Upper lobe of left lung (tissue), 4 donors: ENCODE results near the gene LRP8.

Source experiments
- CTCF ChIP-seq, 6 experiments: fragments of 450-650 bp in 4 of 6; fragments of 200-600 bp in 2 of 6; sonication (generic) in 2 of 6; IDR thresholded peaks; one replicate each; pipeline ENCODE4 v1.5.1; 2016 to 2019; ENCODE audit warnings: antibody characterized with exemption in 6 of 6
- EP300 ChIP-seq, 4 donors: sonication (generic); formaldehyde crosslinking; IDR thresholded peaks; one replicate each; pipeline ENCODE4 v1.5.1; 2017; ENCODE audit warnings: antibody characterized with exemption in 4 of 4, control low read depth in 2 of 4
- POLR2A ChIP-seq, 4 donors: fragments of 450-650 bp; IDR thresholded peaks; one replicate each; pipeline ENCODE4 v1.5.1; 2016 to 2017; ENCODE audit warnings: antibody characterized with exemption in 4 of 4, mild to moderate bottlenecking in 2 of 4
- POLR2AphosphoS5 ChIP-seq, 2 donors: sonication (generic); formaldehyde crosslinking; IDR thresholded peaks; one replicate each; pipeline ENCODE4 v1.5.1; 2017; ENCODE audit warnings: antibody characterized with exemption in 2 of 2

GRCh38 chr1:53276902-53277281 is 51.0 kb downstream of the LRP8 start:
- TF ChIP-seq POLR2A (IDR thresholded peaks at IDR 0.05) = no peak
- no peak for TF ChIP-seq CTCF (IDR thresholded peaks at IDR 0.05)
- TF ChIP-seq POLR2AphosphoS5 (IDR thresholded peaks at IDR 0.05) = no peak
- TF ChIP-seq EP300 (IDR thresholded peaks at IDR 0.05) = no peak
